ENCODE results near the gene NCOA4. TPM values are rescaled to one million over a fixed set of nuclear protein-coding genes. Genes with fewer than 3 reads are reported as not detected.

Gene NCOA4
- total RNA-seq, 2 donors from 2014 or later = 178 to 206 TPM

Other genes with a start within 250 kb of the NCOA4 start
- gene AGAP4, start 183.1 kb downstream of the NCOA4 start, total RNA-seq = 1 to 10 TPM; 7.7 to 9.2 TPM
- 10 to 100 TPM; 59.2 to 80.5 TPM for gene TIMM23, start 58.1 kb downstream of the NCOA4 start, total RNA-seq
- gene MSMB, start 15.6 kb upstream of the NCOA4 start, total RNA-seq = not detected

All from left cardiac atrium (tissue), 2 donors.